Activated T-helper 1 cell treated with anti-CD3 and anti-CD28 coated beads, Interleukin-2, amount 50 U/mL, for 16 hours (primary cell): ENCODE data around the gene NCL.
"Not testable (repeated sequence)": the region's sequence is repeated elsewhere in the genome, so short reads cannot be mapped to it uniquely, and the experiment has no call there.

Experiments
- DNase-seq, 2 donors: peaks; one replicate each; pipeline ENCODE4 v3.0.0-alpha.2; 2020; ENCODE audit warnings: low read depth in 1 of 2, low spot score in 1 of 2

The NCL gene

DNA sequence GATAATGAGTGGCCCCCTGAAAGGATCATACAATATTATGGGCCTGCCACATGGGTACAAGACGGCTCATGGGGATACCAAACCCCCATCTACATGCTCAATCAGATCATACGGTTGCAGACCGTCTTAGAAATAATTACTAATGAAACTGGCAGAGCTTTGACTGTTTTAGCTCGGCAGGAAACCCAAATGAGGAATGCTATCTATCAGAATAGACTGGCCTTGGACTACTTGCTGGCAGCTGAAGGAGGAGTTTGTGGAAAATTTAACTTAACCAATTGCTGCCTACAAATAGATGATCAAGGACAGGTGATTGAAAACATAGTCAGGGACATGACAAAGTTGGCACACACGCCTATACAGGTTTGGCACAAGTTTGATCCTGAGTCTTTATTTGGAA, 56.6 kb downstream of the NCL start:
- DNase-seq, result not testable (repeated sequence)

DNA sequence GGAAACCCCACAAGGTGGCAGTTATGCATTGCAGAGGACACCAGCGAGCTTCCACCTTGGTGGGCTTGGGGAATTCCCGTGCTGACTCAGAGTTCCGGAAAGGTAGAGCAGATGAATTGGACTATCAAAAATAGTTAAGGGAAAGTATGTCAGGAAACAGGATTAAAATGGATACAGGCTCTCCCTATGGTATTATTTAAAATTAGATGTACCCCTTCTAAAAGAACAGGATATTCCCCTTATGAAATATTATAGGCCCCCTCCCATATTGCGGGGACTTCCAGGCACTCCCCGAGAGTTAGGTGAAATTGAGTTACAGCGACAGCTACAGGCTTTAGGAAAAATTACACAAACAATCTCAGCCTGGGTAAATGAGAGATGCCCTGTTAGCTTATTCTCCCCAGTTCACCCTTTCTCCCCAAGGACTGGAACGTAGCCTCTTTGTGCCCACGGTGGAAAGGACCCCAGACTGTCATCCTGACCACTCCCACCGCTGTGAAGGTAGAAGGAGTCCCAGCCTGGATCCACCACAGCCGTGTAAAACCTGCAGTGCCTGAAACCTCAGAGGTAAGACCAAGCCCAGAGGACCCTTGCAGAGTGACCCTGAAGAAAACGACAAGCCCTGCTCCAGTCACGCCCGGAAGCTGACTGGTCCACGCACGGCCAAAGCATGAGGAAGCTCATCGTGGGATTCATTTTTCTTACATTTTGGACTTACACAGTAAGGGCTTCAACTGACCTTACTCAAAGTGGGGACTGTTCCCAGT, 58.5 kb downstream of the NCL start:
- DNase-seq, result peak in 1 of 2 donors; percentile 9

DNA sequence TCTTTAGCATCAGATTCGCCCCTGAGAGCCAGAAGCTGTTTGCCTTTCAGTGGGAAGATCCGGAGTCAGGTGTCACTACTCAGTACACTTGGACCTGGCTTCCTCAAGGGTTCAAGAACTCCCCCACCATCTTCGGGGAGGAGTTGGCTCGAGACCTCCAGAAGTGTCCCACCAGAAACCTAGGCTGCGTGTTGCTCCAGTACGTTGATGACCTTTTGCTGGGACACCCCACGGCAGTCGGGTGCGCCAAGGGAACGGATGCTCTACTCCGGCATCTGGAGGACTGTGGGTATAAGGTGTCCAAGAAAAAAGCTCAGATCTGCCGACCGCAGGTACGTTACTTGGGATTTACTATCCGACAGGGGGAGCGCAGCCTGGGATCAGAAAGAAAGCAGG, 60.1 kb downstream of the NCL start:
- DNase-seq, result not testable (repeated sequence)
